ENCODE data around the gene DNAJC1.
"Not testable (repeated sequence)": the region's sequence is repeated elsewhere in the genome, so short reads cannot be mapped to it uniquely, and the experiment has no call there.

DNAJC1 gene

GRCh38 chr10:22023508-22023907 lies 20.0 kb upstream of the DNAJC1 start:
- Histone ChIP-seq H3K27me3 (no peaks in the 10 kb centered on the region), H3K9me3 (no peaks in the 10 kb centered on the region), H3K4me3 (ENCODE audit: low read depth, low read length) (no peak overlapping the region), H3K36me3 (no peaks in the 10 kb centered on the region), H3K4me1 (no peaks in the 10 kb centered on the region; the same call in 1 of the 2 replicates)
- DNase-seq, result no peak
- TF ChIP-seq, protein P1, sequence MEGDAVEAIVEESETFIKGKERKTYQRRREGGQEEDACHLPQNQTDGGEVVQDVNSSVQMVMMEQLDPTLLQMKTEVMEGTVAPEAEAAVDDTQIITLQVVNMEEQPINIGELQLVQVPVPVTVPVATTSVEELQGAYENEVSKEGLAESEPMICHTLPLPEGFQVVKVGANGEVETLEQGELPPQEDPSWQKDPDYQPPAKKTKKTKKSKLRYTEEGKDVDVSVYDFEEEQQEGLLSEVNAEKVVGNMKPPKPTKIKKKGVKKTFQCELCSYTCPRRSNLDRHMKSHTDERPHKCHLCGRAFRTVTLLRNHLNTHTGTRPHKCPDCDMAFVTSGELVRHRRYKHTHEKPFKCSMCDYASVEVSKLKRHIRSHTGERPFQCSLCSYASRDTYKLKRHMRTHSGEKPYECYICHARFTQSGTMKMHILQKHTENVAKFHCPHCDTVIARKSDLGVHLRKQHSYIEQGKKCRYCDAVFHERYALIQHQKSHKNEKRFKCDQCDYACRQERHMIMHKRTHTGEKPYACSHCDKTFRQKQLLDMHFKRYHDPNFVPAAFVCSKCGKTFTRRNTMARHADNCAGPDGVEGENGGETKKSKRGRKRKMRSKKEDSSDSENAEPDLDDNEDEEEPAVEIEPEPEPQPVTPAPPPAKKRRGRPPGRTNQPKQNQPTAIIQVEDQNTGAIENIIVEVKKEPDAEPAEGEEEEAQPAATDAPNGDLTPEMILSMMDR (IDR thresholded peaks at IDR 0.05; ENCODE audit: low read depth, low read length), result no peak

GRCh38 chr10:22022257-22023032 lies 18.9 kb upstream of the DNAJC1 start:
- TF ChIP-seq, protein P1 (IDR thresholded peaks at IDR 0.05; ENCODE audit: low read depth, low read length), result no peak
- H3K4me1 ChIP-seq, result no peaks in the 10 kb centered on the region; the same call in 1 of the 2 replicates
- H3K4me3 ChIP-seq (ENCODE audit: low read depth, low read length), result no peak overlapping the region; the same call in 1 of the 2 replicates
- peak; percentile 67 for DNase-seq
- H3K27me3 ChIP-seq, result no peaks in the 10 kb centered on the region
- H3K36me3 ChIP-seq, result no peaks in the 10 kb centered on the region
- no peaks in the 10 kb centered on the region for H3K9me3 ChIP-seq

DNA sequence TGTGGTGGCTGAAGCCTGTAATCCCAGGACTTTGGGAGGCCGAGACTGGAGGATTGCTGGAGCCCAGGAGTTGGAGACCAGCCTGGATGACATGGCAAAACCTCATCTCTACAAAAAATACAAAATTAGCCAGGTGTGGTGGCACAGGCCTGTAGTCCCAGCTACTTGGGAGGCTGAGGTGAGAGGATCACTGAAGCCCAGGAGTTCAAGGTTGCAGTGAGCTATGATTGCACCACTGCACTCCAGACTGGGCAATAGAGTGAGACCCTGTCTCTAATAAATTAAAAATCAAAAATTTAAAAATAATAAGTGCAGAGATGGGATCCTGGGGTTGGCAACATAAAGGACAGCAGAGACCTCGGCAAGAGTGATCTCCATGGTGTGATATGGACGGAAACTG lies 17.6 kb upstream of the DNAJC1 start:
- not testable (repeated sequence) for H3K27me3 ChIP-seq, DNase-seq

GRCh38 chr10:22017283-22018020 lies 13.9 kb upstream of the DNAJC1 start:
- Histone ChIP-seq H3K36me3 (no peaks in the 10 kb centered on the region), H3K4me3 (ENCODE audit: low read depth, low read length) (no peak overlapping the region), H3K4me1 (no peaks in the 10 kb centered on the region; the same call in 1 of the 2 replicates), H3K9me3 (no peaks in the 10 kb centered on the region), H3K27me3 (no peaks in the 10 kb centered on the region)
- DNase-seq, result no peak
- TF ChIP-seq, protein P1 (IDR thresholded peaks at IDR 0.05; ENCODE audit: low read depth, low read length), result no peak

More for the DNA sequence above, 17.6 kb upstream of the DNAJC1 start:
- not testable (repeated sequence) for H3K4me1 ChIP-seq; H3K9me3 ChIP-seq; H3K36me3 ChIP-seq; H3K4me3 ChIP-seq (ENCODE audit: low read depth, low read length)

DNA sequence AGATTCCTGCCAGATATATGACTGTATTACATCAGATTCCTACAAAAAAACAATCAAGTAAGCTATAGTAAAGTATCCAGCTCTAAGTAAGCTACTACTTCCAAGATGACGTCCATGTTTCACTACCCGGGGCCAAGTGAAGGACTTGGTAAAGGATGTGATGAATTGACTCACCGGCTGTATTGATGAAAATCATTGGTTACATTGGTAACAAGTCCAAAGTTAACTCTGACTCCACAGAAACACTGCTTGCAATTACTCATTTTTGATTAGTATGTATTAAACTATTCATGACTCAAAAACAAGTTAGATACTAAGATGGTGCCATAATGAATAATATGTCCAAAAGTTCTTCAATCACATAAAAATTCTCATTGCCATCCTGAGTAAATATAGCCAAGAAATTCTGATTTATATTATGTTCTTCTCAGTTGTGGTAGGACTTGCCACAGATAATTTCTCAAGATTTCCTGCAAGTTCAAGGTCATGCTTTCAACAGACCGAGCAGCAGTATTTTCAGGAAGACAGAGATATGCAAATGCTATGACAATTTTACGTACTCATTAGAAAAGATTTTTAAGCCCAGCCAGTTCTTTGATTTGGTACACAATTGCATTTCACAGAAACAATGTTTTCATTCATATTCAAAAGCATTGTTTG lies 12.6 kb upstream of the DNAJC1 start:
- DNase-seq, result no peak
- TF ChIP-seq, protein P1 (IDR thresholded peaks at IDR 0.05; ENCODE audit: low read depth, low read length), result no peak
- no peaks in the 10 kb centered on the region for H3K4me1 ChIP-seq

DNA sequence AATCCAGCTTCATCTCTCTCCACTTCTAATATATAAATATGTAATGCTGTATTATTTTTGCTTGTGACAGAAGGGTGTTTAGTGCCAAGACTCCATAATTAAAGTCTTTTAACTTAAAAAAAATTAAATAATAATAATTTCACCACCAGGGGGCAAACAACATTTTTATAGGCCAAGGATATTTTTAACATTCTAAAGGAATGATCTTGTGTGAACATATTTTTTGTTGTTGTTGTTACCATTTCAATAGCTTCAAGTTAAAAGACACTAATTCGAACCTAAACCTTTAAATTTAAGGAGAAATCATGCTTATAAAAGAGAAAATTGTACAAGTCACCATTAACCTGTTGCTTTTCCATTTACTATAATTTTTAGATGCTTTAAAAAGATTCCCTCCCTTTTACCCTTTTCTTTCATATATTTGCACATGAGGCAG lies 7.5 kb upstream of the DNAJC1 start:
- DNase-seq, result no peak

More for the DNA sequence above, 12.6 kb upstream of the DNAJC1 start:
- H3K9me3 ChIP-seq, result no peaks in the 10 kb centered on the region
- no peaks in the 10 kb centered on the region for H3K36me3 ChIP-seq
- no peaks in the 10 kb centered on the region for H3K27me3 ChIP-seq
- H3K4me3 ChIP-seq (ENCODE audit: low read depth, low read length), result no peak overlapping the region

More for the DNA sequence above, 7.5 kb upstream of the DNAJC1 start:
- Histone ChIP-seq H3K9me3 (no peaks in the 10 kb centered on the region), H3K4me1 (no peaks in the 10 kb centered on the region), H3K4me3 (ENCODE audit: low read depth, low read length) (no peak overlapping the region), H3K27me3 (no peaks in the 10 kb centered on the region), H3K36me3 (no peaks in the 10 kb centered on the region)
- TF ChIP-seq, protein P1 (IDR thresholded peaks at IDR 0.05; ENCODE audit: low read depth, low read length), result peak; percentile 17; the same call in 1 of the 2 replicates

All from BE2C (cell line).